Measurements from ENCODE around the gene SNAPC2. TPM values are rescaled to one million over a fixed set of nuclear protein-coding genes. Genes with fewer than 3 reads are reported as not detected.

The SNAPC2 gene
- total RNA-seq, 6 experiments from 2014 or later: 22.3 to 27.1 (median 25.2) TPM

GRCh38 chr19:7879111-7879807 is 40.9 kb upstream of the SNAPC2 start:
- DNase-seq: no peak
- no peak overlapping the region for H3K27ac Mint-ChIP-seq
- no peaks in the 10 kb centered on the region for H3K9me3 Mint-ChIP-seq
- H3K36me3 Mint-ChIP-seq (ENCODE audit: low read depth): no peaks in the 10 kb centered on the region
- no peak for TF ChIP-seq CTCF (IDR thresholded peaks at IDR 0.05)
- H3K4me1 Mint-ChIP-seq (ENCODE audit: low read depth): peaks cover 13% of the 10 kb centered on the region
- H3K4me3 Mint-ChIP-seq: no peak overlapping the region
- peaks cover 13% of the 10 kb centered on the region for H3K27me3 Mint-ChIP-seq (ENCODE audit: insufficient read depth)

GRCh38 chr19:7879836-7880235 is 40.3 kb upstream of the SNAPC2 start:
- Mint-ChIP-seq H3K36me3 (ENCODE audit: low read depth) (no peaks in the 10 kb centered on the region), H3K27me3 (ENCODE audit: insufficient read depth) (peaks cover 11% of the 10 kb centered on the region), H3K4me1 (ENCODE audit: low read depth) (peaks cover 14% of the 10 kb centered on the region), H3K27ac (no peak overlapping the region), H3K9me3 (no peaks in the 10 kb centered on the region), H3K4me3 (no peak overlapping the region)
- no peak for DNase-seq
- no peak for TF ChIP-seq CTCF (IDR thresholded peaks at IDR 0.05)

GRCh38 chr19:7881910-7882309 is 38.2 kb upstream of the SNAPC2 start:
- H3K4me1 Mint-ChIP-seq (ENCODE audit: low read depth): peaks cover 14% of the 10 kb centered on the region
- H3K9me3 Mint-ChIP-seq: no peaks in the 10 kb centered on the region
- no peaks in the 10 kb centered on the region for H3K36me3 Mint-ChIP-seq (ENCODE audit: low read depth)
- no peak for DNase-seq
- H3K27me3 Mint-ChIP-seq (ENCODE audit: insufficient read depth): peaks cover 4% of the 10 kb centered on the region
- no peak overlapping the region for H3K27ac Mint-ChIP-seq
- TF ChIP-seq CTCF (IDR thresholded peaks at IDR 0.05): no peak
- H3K4me3 Mint-ChIP-seq: no peak overlapping the region

GRCh38 chr19:7883105-7883504 is 37.0 kb upstream of the SNAPC2 start:
- Mint-ChIP-seq H3K27ac (no peak overlapping the region), H3K36me3 (ENCODE audit: low read depth) (no peaks in the 10 kb centered on the region), H3K4me3 (no peak overlapping the region), H3K4me1 (ENCODE audit: low read depth) (peaks cover 8% of the 10 kb centered on the region; the same call in 1 of the 2 replicates), H3K27me3 (ENCODE audit: insufficient read depth) (peaks cover 4% of the 10 kb centered on the region), H3K9me3 (no peaks in the 10 kb centered on the region)
- DNase-seq: no peak
- no peak for TF ChIP-seq CTCF (IDR thresholded peaks at IDR 0.05)

- no peak overlapping the region for H3K4me3 Mint-ChIP-seq
- H3K27ac Mint-ChIP-seq: no peak overlapping the region; the same call in 1 of the 2 replicates
- TF ChIP-seq CTCF (IDR thresholded peaks at IDR 0.05): no peak
- peaks cover 8% of the 10 kb centered on the region; the same call in 1 of the 2 replicates for H3K4me1 Mint-ChIP-seq (ENCODE audit: low read depth)
- H3K27me3 Mint-ChIP-seq (ENCODE audit: insufficient read depth): peaks cover 4% of the 10 kb centered on the region
- peak; percentile 51 for DNase-seq
- H3K9me3 Mint-ChIP-seq: no peaks in the 10 kb centered on the region
- H3K36me3 Mint-ChIP-seq (ENCODE audit: low read depth): no peaks in the 10 kb centered on the region
These were observed 36.2 kb upstream of the SNAPC2 start for GRCh38 chr19:7883796-7884570.
